Stimulated activated CD4-positive, alpha-beta T cell treated with anti-CD3 and anti-CD28 coated beads, Interleukin-2, amount 100 ng/mL, for 24 hours (primary cell): Measurements from ENCODE around the gene KLC1.
A peak's percentile ranks its signal among the peaks of the same experiment; 100 is the strongest.

ENCODE experiments used
- DNase-seq, 2 donors: peaks; one replicate each; pipeline ENCODE4 v3.0.0-alpha.2; 2020

Gene KLC1

GRCh38 chr14:103736546-103737431, 107.8 kb downstream of the KLC1 start:
- no peak for DNase-seq

GRCh38 chr14:103737432-103738045, 108.5 kb downstream of the KLC1 start:
- no peak for DNase-seq

GRCh38 chr14:103738166-103738565, 109.2 kb downstream of the KLC1 start:
- DNase-seq: no peak

GRCh38 chr14:103738701-103739451, 109.9 kb downstream of the KLC1 start:
- DNase-seq: no peak

GRCh38 chr14:103739466-103739792, 110.4 kb downstream of the KLC1 start:
- DNase-seq: no peak

GRCh38 chr14:103739793-103740501, 110.9 kb downstream of the KLC1 start:
- DNase-seq: no peak

- DNase-seq: no peak
Measured at GRCh38 chr14:103740991-103741689, 112.1 kb downstream of the KLC1 start.

- DNase-seq: no peak
Measured at GRCh38 chr14:103741876-103742275, 112.9 kb downstream of the KLC1 start.

GRCh38 chr14:103742499-103743255, 113.7 kb downstream of the KLC1 start:
- DNase-seq: no peak

- DNase-seq: no peak
Measured at GRCh38 chr14:103743691-103744090, 114.7 kb downstream of the KLC1 start.

- DNase-seq: no peak
Measured at GRCh38 chr14:103744621-103745395, 115.8 kb downstream of the KLC1 start.

GRCh38 chr14:103745424-103745823, 116.4 kb downstream of the KLC1 start:
- DNase-seq: no peak

- DNase-seq: no peak
Measured at GRCh38 chr14:103746701-103747100, 117.7 kb downstream of the KLC1 start.

- peak; percentile 26 to 52 for DNase-seq
Measured at GRCh38 chr14:103748534-103748857, 119.5 kb downstream of the KLC1 start.

- no peak for DNase-seq
Measured at GRCh38 chr14:103749452-103749851, 120.4 kb downstream of the KLC1 start.

- no peak for DNase-seq
Measured at GRCh38 chr14:103749860-103750259, 120.8 kb downstream of the KLC1 start.
